ENCODE measurements around the gene DNAJC7. TPM values are rescaled to one million over a fixed set of nuclear protein-coding genes. Genes with fewer than 3 reads are reported as not detected.

The DNAJC7 gene
- total RNA-seq, 1 donor from 2014 or later = 47.7 TPM

DNA sequence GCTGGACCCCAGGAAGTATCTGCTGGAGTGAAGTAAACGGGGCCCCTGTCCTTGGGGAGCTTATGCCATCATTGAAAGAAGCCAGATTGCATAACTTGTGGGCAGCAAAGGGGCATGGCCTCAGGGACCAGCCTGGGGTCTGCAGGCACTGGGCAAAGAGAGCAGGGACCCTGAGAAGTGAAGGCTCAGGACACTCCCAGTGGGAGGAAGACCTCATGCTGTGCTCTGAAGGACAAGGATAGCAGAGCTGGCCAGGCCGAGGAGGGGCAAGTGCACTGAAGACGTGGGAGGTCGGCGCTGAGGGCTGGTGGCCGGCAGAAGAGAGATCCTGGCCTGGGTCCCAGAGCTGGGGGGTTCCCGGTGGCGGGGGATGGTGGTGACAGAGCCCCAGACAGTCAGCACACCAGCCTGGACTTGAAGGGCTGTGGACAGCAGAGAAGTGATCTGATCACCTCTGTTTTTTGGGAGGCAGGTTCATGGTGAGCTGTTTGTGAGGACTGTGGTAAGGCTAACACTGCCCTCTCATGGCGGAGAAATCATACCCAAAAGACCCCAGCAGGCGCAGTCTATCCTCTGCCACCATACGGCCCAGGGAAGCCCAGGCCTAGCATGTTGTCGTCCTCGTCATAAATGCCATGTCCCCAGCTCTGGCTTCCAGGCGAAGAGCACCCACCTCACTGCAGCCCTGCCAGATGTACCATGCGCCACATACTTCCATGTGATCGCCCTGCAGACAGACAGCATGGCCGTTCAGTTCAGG lies 57.7 kb downstream of the DNAJC7 start:
- Histone ChIP-seq H3K27me3 (ENCODE audit: control insufficient read depth, insufficient read depth, low read length) (no peaks in the 10 kb centered on the region), H3K4me3 (ENCODE audit: low read depth, low read length) (no peak overlapping the region), H3K36me3 (ENCODE audit: control insufficient read depth, insufficient read depth, low read length) (no peaks in the 10 kb centered on the region)
- FAIRE-seq (no peak), DNase-seq (ENCODE audit: low read depth) (peak; percentile 39)
- peak; percentile 43 for TF ChIP-seq CTCF (IDR thresholded peaks at IDR 0.05; ENCODE audit: insufficient read depth, low read length, severe bottlenecking)

DNA sequence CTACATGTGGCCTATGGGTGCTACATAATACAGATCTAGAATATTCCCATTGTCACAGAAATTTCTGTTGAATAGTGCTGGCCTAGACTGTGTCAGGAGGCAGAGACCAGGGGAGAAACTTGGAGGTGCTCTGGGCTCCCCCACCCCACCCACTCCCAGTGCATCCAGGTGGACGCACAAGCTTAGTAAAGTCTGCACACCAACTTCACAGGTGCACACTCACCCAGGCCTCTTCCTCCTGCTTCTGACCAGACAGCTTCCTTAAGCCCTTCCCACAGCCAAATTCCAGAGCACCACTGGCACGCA lies 58.3 kb downstream of the DNAJC7 start:
- Histone ChIP-seq H3K36me3 (ENCODE audit: control insufficient read depth, insufficient read depth, low read length) (no peaks in the 10 kb centered on the region), H3K4me3 (ENCODE audit: low read depth, low read length) (no peak overlapping the region), H3K27me3 (ENCODE audit: control insufficient read depth, insufficient read depth, low read length) (no peaks in the 10 kb centered on the region)
- no peak for DNase-seq (ENCODE audit: low read depth)
- no peak for FAIRE-seq
- TF ChIP-seq CTCF (IDR thresholded peaks at IDR 0.05; ENCODE audit: insufficient read depth, low read length, severe bottlenecking) = no peak

- no peak for TF ChIP-seq CTCF (IDR thresholded peaks at IDR 0.05; ENCODE audit: insufficient read depth, low read length, severe bottlenecking)
Measured at GRCh38 chr17:41957869-41958439, 59.3 kb downstream of the DNAJC7 start.

DNA sequence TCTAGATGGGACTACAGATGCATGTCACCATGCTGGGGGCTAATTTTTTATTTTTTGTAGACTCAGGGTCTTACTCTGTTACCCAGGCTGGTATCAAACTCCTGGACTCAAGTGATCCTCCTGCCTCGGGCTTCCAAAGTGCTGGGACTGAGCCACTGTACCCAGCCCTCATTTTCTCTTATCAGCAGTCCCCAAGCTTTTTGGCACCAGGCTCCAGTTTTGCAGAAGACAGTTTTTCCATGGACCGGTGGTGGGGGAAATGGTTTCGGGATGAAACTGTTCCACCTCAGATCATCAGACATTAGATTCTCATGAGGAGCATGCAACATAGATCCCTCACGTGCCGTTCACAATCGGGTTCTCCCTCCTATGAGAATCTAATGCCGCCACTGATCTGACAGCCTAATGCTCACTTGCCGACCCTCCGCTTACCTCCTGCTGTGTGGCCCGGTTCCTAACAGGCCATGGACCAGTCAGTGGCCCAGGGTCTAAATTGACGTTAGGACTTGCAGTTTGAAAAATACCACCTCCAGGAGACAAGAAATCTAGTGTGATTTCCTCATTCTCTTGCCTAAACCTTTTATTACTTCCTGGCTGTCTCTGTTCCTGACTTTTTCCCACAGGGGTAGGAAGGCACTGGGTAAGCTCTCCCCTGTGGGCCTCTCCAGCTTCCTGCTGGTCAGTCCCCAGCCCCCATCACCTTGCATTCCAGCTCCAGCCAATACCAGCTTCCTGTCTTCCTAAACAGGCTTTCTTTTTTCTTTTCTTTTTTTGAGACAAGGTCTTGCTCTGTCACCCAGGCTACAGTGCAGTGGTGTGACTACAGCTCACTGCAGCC lies 60.0 kb downstream of the DNAJC7 start:
- no peaks in the 10 kb centered on the region for H3K36me3 ChIP-seq (ENCODE audit: control insufficient read depth, insufficient read depth, low read length)
- no peaks in the 10 kb centered on the region for H3K27me3 ChIP-seq (ENCODE audit: control insufficient read depth, insufficient read depth, low read length)
- no peak for TF ChIP-seq CTCF (IDR thresholded peaks at IDR 0.05; ENCODE audit: insufficient read depth, low read length, severe bottlenecking)
- DNase-seq (ENCODE audit: low read depth) = no peak
- FAIRE-seq = no peak
- no peak overlapping the region for H3K4me3 ChIP-seq (ENCODE audit: low read depth, low read length)

More at GRCh38 chr17:41957869-41958439, 59.3 kb downstream of the DNAJC7 start:
- Histone ChIP-seq H3K4me3 (ENCODE audit: low read depth, low read length) (no peak overlapping the region), H3K36me3 (ENCODE audit: control insufficient read depth, insufficient read depth, low read length) (no peaks in the 10 kb centered on the region), H3K27me3 (ENCODE audit: control insufficient read depth, insufficient read depth, low read length) (no peaks in the 10 kb centered on the region)
- DNase-seq (ENCODE audit: low read depth) = no peak
- no peak for FAIRE-seq

- TF ChIP-seq CTCF (IDR thresholded peaks at IDR 0.05; ENCODE audit: insufficient read depth, low read length, severe bottlenecking) = no peak
- H3K4me3 ChIP-seq (ENCODE audit: low read depth, low read length) = no peak overlapping the region
- no peaks in the 10 kb centered on the region for H3K36me3 ChIP-seq (ENCODE audit: control insufficient read depth, insufficient read depth, low read length)
- DNase-seq (ENCODE audit: low read depth) (no peak), FAIRE-seq (no peak)
- no peaks in the 10 kb centered on the region for H3K27me3 ChIP-seq (ENCODE audit: control insufficient read depth, insufficient read depth, low read length)
Measured at GRCh38 chr17:41956522-41956921, 60.7 kb downstream of the DNAJC7 start.

All from bronchial epithelial cell (primary cell).